Liver (tissue), 9 donors: ENCODE data around the gene TFR2. TPM values are rescaled to one million over a fixed set of nuclear protein-coding genes. Genes with fewer than 3 reads are reported as not detected.

ENCODE experiments used
- DNase-seq: peaks from one replicate; pipeline ENCODE4 v3.0.0-alpha.2; 2017; ENCODE audit warnings: low spot score
- H3K27ac ChIP-seq, 2 donors: one replicate each; pipeline ENCODE4 v1.7.0; 2013; ENCODE audit warnings: inconsistent platforms in 2 of 2, low read length in 2 of 2, control low read depth in 1 of 2, low read depth in 1 of 2, mild to moderate bottlenecking in 1 of 2
- H3K27me3 ChIP-seq, 4 donors: one replicate each; pipeline versions ENCODE4 v1.6.1 to v1.7.0; 2013; ENCODE audit warnings: low read length in 3 of 4, inconsistent platforms in 1 of 4, mild to moderate bottlenecking in 1 of 4, moderate library complexity in 1 of 4; ENCODE audit not compliant: control insufficient read depth in 4 of 4, insufficient read depth in 4 of 4
- H3K36me3 ChIP-seq, 4 donors: one replicate each; pipeline versions ENCODE4 v1.6.1 to v1.7.0; 2013; ENCODE audit warnings: low read length in 3 of 4, mild to moderate bottlenecking in 3 of 4, low read depth in 1 of 4, moderate library complexity in 1 of 4; ENCODE audit not compliant: control insufficient read depth in 4 of 4, insufficient read depth in 3 of 4
- H3K4me1 ChIP-seq, 4 donors: one replicate each; pipeline versions ENCODE4 v1.6.1 to v1.7.0; 2013; ENCODE audit warnings: low read length in 3 of 4, mild to moderate bottlenecking in 3 of 4, moderate library complexity in 1 of 4; ENCODE audit not compliant: control insufficient read depth in 4 of 4, insufficient read depth in 4 of 4
- H3K4me3 ChIP-seq, 3 donors: one replicate each; pipeline versions ENCODE4 v1.6.1 to v1.7.0; 2013; ENCODE audit warnings: low read length in 3 of 3, control low read depth in 1 of 3, low read depth in 1 of 3, mild to moderate bottlenecking in 1 of 3
- H3K9ac ChIP-seq, 2 donors: one replicate each; pipeline ENCODE4 v1.7.0; 2013; ENCODE audit warnings: low read length in 2 of 2, mild to moderate bottlenecking in 2 of 2, moderate library complexity in 2 of 2, control low read depth in 1 of 2, low read depth in 1 of 2
- H3K9me3 ChIP-seq, 4 donors: one replicate each; pipeline versions ENCODE4 v1.6.1 to v1.7.0; 2013; ENCODE audit warnings: low read length in 3 of 4; ENCODE audit not compliant: control insufficient read depth in 4 of 4
- ATF3 ChIP-seq: IDR thresholded peaks from 2 replicates; pipeline ENCODE4 v1.6.1; 2016; ENCODE audit warnings: antibody characterized with exemption
- CTCF ChIP-seq: fragments of 150-350 bp; IDR thresholded peaks from 2 replicates; pipeline ENCODE4 v1.5.1; 2017; ENCODE audit warnings: improper control_type of control experiment, low read depth, low read length; ENCODE audit not compliant: missing input control
- EGR1 ChIP-seq, 2 donors: IDR thresholded peaks; 2 replicates each; pipeline ENCODE4 v1.6.1; 2016 to 2018; ENCODE audit warnings: antibody characterized with exemption in 2 of 2, low read depth in 2 of 2
- FOXA1 ChIP-seq: IDR thresholded peaks from 2 replicates; pipeline ENCODE4 v1.6.1; 2016; ENCODE audit warnings: antibody characterized with exemption
- FOXA2 ChIP-seq: IDR thresholded peaks from 2 replicates; pipeline ENCODE4 v1.6.1; 2016; ENCODE audit warnings: antibody characterized with exemption
- GABPA ChIP-seq, 2 donors: IDR thresholded peaks in 1 of 2; conservative IDR thresholded peaks in 1 of 2; 2 replicates each; pipeline ENCODE4 v1.6.1; 2016; ENCODE audit warnings: antibody characterized with exemption in 2 of 2, mild to moderate bottlenecking in 1 of 2, moderate library complexity in 1 of 2
- HNF4A ChIP-seq, 2 donors: conservative IDR thresholded peaks; 2 replicates each; pipeline ENCODE4 v1.6.1; 2016; ENCODE audit warnings: antibody characterized with exemption in 2 of 2, mild to moderate bottlenecking in 2 of 2
- HNF4G ChIP-seq: IDR thresholded peaks from 2 replicates; pipeline ENCODE4 v1.6.1; 2016; ENCODE audit warnings: antibody characterized with exemption
- JUND ChIP-seq, 2 donors: IDR thresholded peaks; 2 replicates each; pipeline ENCODE4 v1.6.1; 2016; ENCODE audit warnings: antibody characterized with exemption in 2 of 2
- MAX ChIP-seq: IDR thresholded peaks from 2 replicates; pipeline ENCODE4 v1.6.1; 2016; ENCODE audit warnings: antibody characterized with exemption
- NR2F2 ChIP-seq: IDR thresholded peaks from 2 replicates; pipeline ENCODE4 v1.6.1; 2016; ENCODE audit warnings: antibody characterized with exemption
- RAD21 ChIP-seq, 2 donors: IDR thresholded peaks; 2 replicates each; pipeline ENCODE4 v1.6.1; 2016; ENCODE audit warnings: antibody characterized with exemption in 2 of 2, mild to moderate bottlenecking in 2 of 2
- REST ChIP-seq: IDR thresholded peaks from 2 replicates; pipeline ENCODE4 v1.6.1; 2016; ENCODE audit warnings: antibody characterized with exemption, mild to moderate bottlenecking
- RXRA ChIP-seq, 2 donors: IDR thresholded peaks; 2 replicates each; pipeline ENCODE4 v1.6.1; 2017 to 2018; ENCODE audit warnings: antibody characterized with exemption in 2 of 2, mild to moderate bottlenecking in 1 of 2
- SP1 ChIP-seq: IDR thresholded peaks from 2 replicates; pipeline ENCODE4 v1.6.1; 2018; ENCODE audit warnings: antibody characterized with exemption, mild to moderate bottlenecking
- TAF1 ChIP-seq: conservative IDR thresholded peaks from 2 replicates; pipeline ENCODE4 v1.6.1; 2016; ENCODE audit warnings: antibody characterized with exemption, mild to moderate bottlenecking
- YY1 ChIP-seq: IDR thresholded peaks from 2 replicates; pipeline ENCODE4 v1.6.1; 2016; ENCODE audit warnings: antibody characterized with exemption, mild to moderate bottlenecking
- ZBTB33 ChIP-seq: IDR thresholded peaks from 2 replicates; pipeline ENCODE4 v1.6.1; 2016; ENCODE audit warnings: antibody characterized with exemption
- WGBS: extraction: QIAGEN DNeasy Blood & Tissue Kit; methylation state at CpG from one replicate; pipeline ENCODE4 v1.1.7; 2013; 5-methylcytosine and 5-hydroxymethylcytosine counted together
- polyA plus RNA-seq, 2 donors: library from polyadenylated mRNA; stranded (reverse) in 1 of 2; unstranded in 1 of 2; fragments of 200-250 nt in 1 of 2; fragments of >200 nt in 1 of 2; fragmentation: Nextera tagmentation in 1 of 2; extraction: Ambion mirVana in 1 of 2; gene quantifications; one replicate each; pipeline versions ENCODE4 v1.2.1 to v1.2.3, GENCODE V29; 2013 to 2015
- total RNA-seq, 2 donors: library from RNA; depleted of rRNA; stranded (reverse); fragments of >200 nt; gene quantifications; one replicate each; pipeline ENCODE4 v1.2.3, GENCODE V29; 2014
- donor health status: healthy.
- donor health status: healthy.
- donor health status: healthy.
- donor health status: healthy.
- donor health status: healthy.

The TFR2 gene
- total RNA-seq (100 to 1,000 TPM; 276 to 358 TPM), polyA plus RNA-seq (100 to 1,000 TPM; 354 to 663 TPM)

- Histone ChIP-seq H3K27ac (peak within 1 kb of the TSS; percentile 87 to 88), H3K9me3 (no peaks in the 10 kb centered on the region), H3K4me3 (peak within 1 kb of the TSS; percentile 59 to 88 (median 73))
These were observed at the start of gene TFR2 for GRCh38 chr7:100641463-100641859. TSS of gene TFR2 (minus strand) at chr7:100641552. CDS start at chr7:100641509, 43 bp downstream.

More at GRCh38 chr7:100641463-100641859, at the start of gene TFR2:
- 19% methylated on average over 10 of the region's 10 CpGs for WGBS
- Histone ChIP-seq H3K36me3 (peaks cover 0 to 3% (median under 1%) of the 10 kb centered on the region in 4 donors), H3K4me1 (peaks cover 0 to 30% (median 13%) of the 10 kb centered on the region in 4 donors), H3K9ac (peak within 1 kb of the TSS; percentile 61 to 92), H3K27me3 (no peaks in the 10 kb centered on the region)
- DNase-seq: peak; percentile 93
- no peak for TF ChIP-seq GABPA (IDR thresholded peaks at IDR 0.05 in 1 of 2, conservative IDR thresholded peaks at IDR 0.05 in 1 of 2)
- no peak for TF ChIP-seq FOXA1
- TF ChIP-seq CTCF: no peak
- TF ChIP-seq JUND (IDR thresholded peaks at IDR 0.05): no peak
- TF ChIP-seq HNF4G: peak; percentile 81
- no peak for TF ChIP-seq TAF1
- peak; percentile 55 to 60 for TF ChIP-seq RXRA (IDR thresholded peaks at IDR 0.05)
- TF ChIP-seq ATF3: no peak
- TF ChIP-seq NR2F2: no peak
- TF ChIP-seq RAD21 (IDR thresholded peaks at IDR 0.05): no peak
- TF ChIP-seq REST: peak; percentile 54
- no peak for TF ChIP-seq FOXA2
- TF ChIP-seq MAX: peak; percentile 35
- peak; percentile 46 for TF ChIP-seq SP1
- no peak for TF ChIP-seq ZBTB33
- TF ChIP-seq YY1: peak; percentile 53
- TF ChIP-seq HNF4A (conservative IDR thresholded peaks at IDR 0.05): peak; percentile 90 to 92
- TF ChIP-seq EGR1 (IDR thresholded peaks at IDR 0.05; ENCODE audit: low read depth in 2 of 2): peak in 1 of 2 donors; percentile 29
